CD4-positive, alpha-beta T cell treated with Interleukin-2 at 100 ng/mL for 4 hours (primary cell): ENCODE measurements around the gene SPACDR.

Experiments
- DNase-seq: peaks from one replicate; pipeline ENCODE4 v3.0.0-alpha.2; 2020; ENCODE audit warnings: low spot score

SPACDR gene

GRCh38 chr7:100413346-100413745, 50.7 kb downstream of the SPACDR start:
- DNase-seq = no peak

- no peak for DNase-seq
Measured at GRCh38 chr7:100411101-100411500, 53.0 kb downstream of the SPACDR start.

- peak; percentile 76 for DNase-seq
Measured at GRCh38 chr7:100407285-100408180, 56.5 kb downstream of the SPACDR start.

DNA sequence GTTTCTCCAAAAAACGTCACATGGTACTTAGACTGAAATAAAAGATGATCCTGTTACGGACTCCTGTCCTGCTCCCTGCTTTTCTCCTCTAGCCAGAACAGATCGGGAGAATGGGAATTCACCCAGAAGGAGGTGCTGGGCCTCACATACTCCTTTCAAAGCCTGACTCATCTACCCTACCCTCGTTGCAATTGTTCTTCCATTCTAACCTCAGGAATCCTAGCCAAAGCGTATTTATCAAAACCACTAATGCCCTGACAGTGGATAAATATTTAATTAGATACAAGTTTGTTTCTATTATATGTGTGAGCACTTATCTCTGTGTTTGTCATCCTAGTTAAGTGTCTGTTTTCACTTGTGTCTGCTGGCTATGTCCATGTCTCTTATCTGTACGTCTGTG, 57.3 kb downstream of the SPACDR start:
- DNase-seq = no peak
